ENCODE results near the gene TIA1.
"Not testable (repeated sequence)": the region's sequence is repeated elsewhere in the genome, so short reads cannot be mapped to it uniquely, and the experiment has no call there.

The TIA1 gene

GRCh38 chr2:70248181-70248847, at the start of gene TIA1:
Gene TIA1, minus strand, starts transcription at chr2:70248628. Its CDS starts 198 bp downstream, at chr2:70248430.
- DNase-seq (ENCODE audit: low read depth), result peak; percentile 96

GRCh38 chr2:70297828-70298227, 49.4 kb upstream of the TIA1 start:
- not testable (repeated sequence) for DNase-seq (ENCODE audit: low read depth)

GRCh38 chr2:70283500-70284191, 35.2 kb upstream of the TIA1 start:
- no peak for DNase-seq (ENCODE audit: low read depth)

- DNase-seq (ENCODE audit: low read depth), result no peak
Measured at GRCh38 chr2:70282439-70282838, 34.0 kb upstream of the TIA1 start.

GRCh38 chr2:70280242-70280798, 31.9 kb upstream of the TIA1 start:
- DNase-seq (ENCODE audit: low read depth), result no peak

- no peak for DNase-seq (ENCODE audit: low read depth)
Measured at GRCh38 chr2:70270323-70270722, 21.9 kb upstream of the TIA1 start.

- DNase-seq (ENCODE audit: low read depth), result not testable (repeated sequence)
Measured at GRCh38 chr2:70269422-70270302, 21.2 kb upstream of the TIA1 start.

GRCh38 chr2:70266925-70267324, 18.5 kb upstream of the TIA1 start:
- DNase-seq (ENCODE audit: low read depth), result not testable (repeated sequence)

- no peak for DNase-seq (ENCODE audit: low read depth)
Measured at GRCh38 chr2:70261501-70261900, 13.1 kb upstream of the TIA1 start.

GRCh38 chr2:70258532-70258875, 10.1 kb upstream of the TIA1 start:
- DNase-seq (ENCODE audit: low read depth), result no peak

GRCh38 chr2:70255637-70256314, 7.3 kb upstream of the TIA1 start:
- no peak for DNase-seq (ENCODE audit: low read depth)

- no peak for DNase-seq (ENCODE audit: low read depth)
Measured at GRCh38 chr2:70250434-70250833, 2.0 kb upstream of the TIA1 start.

GRCh38 chr2:70247364-70248180, 856 bp downstream of the TIA1 start:
- DNase-seq (ENCODE audit: low read depth), result no peak

GRCh38 chr2:70243806-70244584, 4.4 kb downstream of the TIA1 start:
- DNase-seq (ENCODE audit: low read depth), result no peak

- no peak for DNase-seq (ENCODE audit: low read depth)
Measured at GRCh38 chr2:70242552-70242951, 5.9 kb downstream of the TIA1 start.

- no peak for DNase-seq (ENCODE audit: low read depth)
Measured at GRCh38 chr2:70241340-70241739, 7.1 kb downstream of the TIA1 start.

- no peak for DNase-seq (ENCODE audit: low read depth)
Measured at GRCh38 chr2:70240599-70240998, 7.8 kb downstream of the TIA1 start.

GRCh38 chr2:70233926-70234325, 14.5 kb downstream of the TIA1 start:
- no peak for DNase-seq (ENCODE audit: low read depth)

GRCh38 chr2:70226781-70227180, 21.6 kb downstream of the TIA1 start:
- DNase-seq (ENCODE audit: low read depth), result no peak

- DNase-seq (ENCODE audit: low read depth), result not testable (repeated sequence)
Measured at GRCh38 chr2:70223305-70223704, 25.1 kb downstream of the TIA1 start.
